Myometrial cell (primary cell): ENCODE results near the gene SLC10A7. TPM values are rescaled to one million over a fixed set of nuclear protein-coding genes. Genes with fewer than 3 reads are reported as not detected.

Experiments used
- total RNA-seq: library from RNA; depleted of rRNA; stranded (reverse); fragments of >200 nt; gene quantifications from 2 replicates; pipeline ENCODE4 v1.2.3, GENCODE V29; 2015

SLC10A7 gene
- 8.6 and 16.0 TPM in 2 replicates for total RNA-seq

GRCh38 chr4:146521541-146522097 lies at the start of gene SLC10A7:
Gene SLC10A7, minus strand, starts transcription at chr4:146521940. Its CDS starts 223 bp downstream, at chr4:146521717.

GRCh38 chr4:146214238-146214637 lies 307.5 kb downstream of the SLC10A7 start, which contains the start of gene REELD1:
Gene REELD1, plus strand, starts transcription at chr4:146214538. Its CDS starts 2,415 bp downstream, at chr4:146216953.

Other genes with a start within 250 kb of the SLC10A7 start
- not detected in 2 replicates for gene POU4F2, start 117.0 kb upstream of the SLC10A7 start, total RNA-seq